HepG2 (cell line): ENCODE measurements around the gene STIM2. TPM values are rescaled to one million over a fixed set of nuclear protein-coding genes. Genes with fewer than 3 reads are reported as not detected.
A peak's percentile ranks its signal among the peaks of the same experiment; 100 is the strongest.

Experiments
- CREM ChIP-seq, 2 experiments: sonication (generic) in 1 of 2; formaldehyde crosslinking in 1 of 2; IDR thresholded peaks; 2 replicates each; pipeline versions ENCODE4 v1.4.0 to v1.6.1; 2016 to 2020; ENCODE audit warnings: antibody characterized with exemption in 1 of 2, mild to moderate bottlenecking in 1 of 2, missing genetic modification reagents in 1 of 2
- GLMP ChIP-seq: sonication (generic); formaldehyde crosslinking; IDR thresholded peaks from 2 replicates; pipeline ENCODE4 v1.9.0; 2021; ENCODE audit warnings: missing genetic modification reagents, mild to moderate bottlenecking, borderline replicate concordance
- SETDB1 ChIP-seq: sonication (generic); formaldehyde crosslinking; IDR thresholded peaks from 2 replicates; pipeline ENCODE4 v1.5.1; 2020; ENCODE audit warnings: missing genetic modification reagents, mild to moderate bottlenecking, borderline replicate concordance
- SOX6 ChIP-seq, 2 experiments: fragments of 450-650 bp in 1 of 2; sonication (generic) in 1 of 2; formaldehyde crosslinking in 1 of 2; IDR thresholded peaks; 2 replicates each; pipeline versions ENCODE4 v1.4.0 to v1.6.1; 2017 to 2020; ENCODE audit warnings: antibody characterized with exemption in 1 of 2, mild to moderate bottlenecking in 1 of 2, missing genetic modification reagents in 1 of 2
- TCF12 ChIP-seq, 2 experiments: fragments of 450-650 bp in 1 of 2; sonication (generic) in 1 of 2; formaldehyde crosslinking in 1 of 2; IDR thresholded peaks; 2 replicates each; pipeline versions ENCODE4 v1.6.1 to v1.8.0; 2017 to 2022; ENCODE audit warnings: antibody characterized with exemption in 1 of 2, mild to moderate bottlenecking in 1 of 2, missing genetic modification reagents in 1 of 2, moderate library complexity in 1 of 2
- ZNF124 ChIP-seq: sonication (generic); formaldehyde crosslinking; IDR thresholded peaks from 2 replicates; pipeline ENCODE4 v1.4.0; 2020; ENCODE audit warnings: missing genetic modification reagents
- ZNF407 ChIP-seq: sonication (generic); formaldehyde crosslinking; IDR thresholded peaks from one replicate; pipeline ENCODE4 v1.5.1; 2020; ENCODE audit warnings: mild to moderate bottlenecking, missing genetic modification reagents; ENCODE audit errors: not compliant biosample characterization
- ZNF430 ChIP-seq: sonication (generic); formaldehyde crosslinking; IDR thresholded peaks from 2 replicates; pipeline ENCODE4 v1.9.0; 2021; ENCODE audit warnings: mild to moderate bottlenecking, missing genetic modification reagents
- polyA plus RNA-seq, 8 experiments: library from polyadenylated mRNA; depleted of rRNA in 3 of 8; stranded (reverse) in 7 of 8; unstranded in 1 of 8; fragments of >200 nt; fragmentation: Illumina TruSeq in 4 of 8; extraction: Trizol in 4 of 8; gene quantifications; 2 replicates each; pipeline versions ENCODE4 v1.2.1 to v1.2.3, GENCODE V29; 2011 to 2016; ENCODE audit warnings: low read depth in 4 of 8, missing spikeins in 1 of 8, mixed read lengths in 1 of 8; ENCODE audit not compliant: insufficient read depth in 1 of 8
- total RNA-seq, 5 experiments: library from RNA; depleted of rRNA; stranded (reverse); fragments of >200 nt; fragmentation: Illumina TruSeq; extraction: Trizol; gene quantifications; 2 replicates each; pipeline ENCODE4 v1.2.3, GENCODE V29; 2016; ENCODE audit warnings: low read depth in 1 of 5
- TF ChIP-seq, protein P1 (sequence below): sonication (generic); formaldehyde crosslinking; IDR thresholded peaks from 2 replicates; pipeline ENCODE4 v1.4.0; 2020; ENCODE audit warnings: mild to moderate bottlenecking, missing genetic modification reagents
- TF ChIP-seq, protein P2 (sequence below): sonication (generic); formaldehyde crosslinking; IDR thresholded peaks from 2 replicates; pipeline ENCODE4 v1.5.1; 2020; ENCODE audit warnings: missing genetic modification reagents, mild to moderate bottlenecking, borderline replicate concordance
- TF ChIP-seq, protein P3 (sequence below): sonication (generic); formaldehyde crosslinking; IDR thresholded peaks from 2 replicates; pipeline ENCODE4 v1.5.0; 2020; ENCODE audit warnings: mild to moderate bottlenecking, missing genetic modification reagents, borderline replicate concordance

The STIM2 gene
- total and polyA plus RNA-seq, 2 of the 13 experiments (the other 11 are each of a cell fraction or from before 2014, with no cell fraction given) = 19.3 to 19.4 TPM

DNA sequence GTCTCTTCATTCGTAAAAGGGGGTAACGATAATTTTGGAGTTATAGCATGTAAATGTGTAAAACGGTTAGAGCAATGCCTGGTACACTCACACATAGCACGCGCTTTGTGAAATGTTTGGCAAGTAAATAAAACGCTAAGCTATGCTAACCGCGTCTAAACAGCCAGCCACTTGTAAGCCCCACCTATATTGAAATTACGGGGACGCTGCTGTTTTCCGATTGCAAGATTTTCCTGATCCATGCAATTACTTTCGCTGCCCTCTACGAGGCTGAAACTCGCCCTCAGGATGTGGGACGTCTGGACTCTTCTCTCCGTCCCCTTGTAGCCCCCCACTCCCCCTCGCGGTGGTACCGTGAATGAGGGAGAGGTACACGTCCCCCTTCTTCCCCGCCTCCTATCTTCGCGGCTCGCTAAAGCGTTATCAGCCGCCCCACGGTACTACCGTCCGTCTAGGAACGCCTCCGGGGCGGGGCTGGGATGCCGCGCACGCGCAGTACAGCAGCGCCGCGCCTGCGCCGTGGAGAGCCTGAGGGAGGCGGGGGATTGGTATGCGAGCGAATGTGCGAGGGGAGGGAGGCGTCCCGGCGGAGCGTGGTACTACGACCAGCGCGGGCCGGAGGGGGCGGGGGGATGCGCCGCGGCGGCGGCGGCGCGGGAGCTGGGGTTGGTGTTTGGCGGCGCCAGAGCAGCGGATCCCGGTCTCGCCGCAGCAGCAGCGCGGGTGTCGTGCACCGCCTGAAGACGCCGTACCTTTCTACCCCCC is at the start of gene STIM2 (continued):
- TF ChIP-seq SOX6 (IDR thresholded peaks at IDR 0.05) (no peak), SOX6 (CRISPR knock-in tag; IDR thresholded peaks at IDR 0.05) (peak; percentile 49), ZNF124 (CRISPR knock-in tag) (no peak), ZNF430 (CRISPR knock-in tag) (peak; percentile 64; the same call in 1 of the 2 replicates), CREM (IDR thresholded peaks at IDR 0.05) (0 out of 2 replicates have a peak, but pooled peaks have one; percentile 20), CREM (CRISPR knock-in tag; IDR thresholded peaks at IDR 0.05) (no peak), GLMP (no peak), SETDB1 (CRISPR knock-in tag) (no peak), ZNF407 (CRISPR knock-in tag) (peak; percentile 26), TCF12 (IDR thresholded peaks at IDR 0.05) (no peak), TCF12 (CRISPR knock-in tag; IDR thresholded peaks at IDR 0.05) (no peak)
- TF ChIP-seq, protein P1, sequence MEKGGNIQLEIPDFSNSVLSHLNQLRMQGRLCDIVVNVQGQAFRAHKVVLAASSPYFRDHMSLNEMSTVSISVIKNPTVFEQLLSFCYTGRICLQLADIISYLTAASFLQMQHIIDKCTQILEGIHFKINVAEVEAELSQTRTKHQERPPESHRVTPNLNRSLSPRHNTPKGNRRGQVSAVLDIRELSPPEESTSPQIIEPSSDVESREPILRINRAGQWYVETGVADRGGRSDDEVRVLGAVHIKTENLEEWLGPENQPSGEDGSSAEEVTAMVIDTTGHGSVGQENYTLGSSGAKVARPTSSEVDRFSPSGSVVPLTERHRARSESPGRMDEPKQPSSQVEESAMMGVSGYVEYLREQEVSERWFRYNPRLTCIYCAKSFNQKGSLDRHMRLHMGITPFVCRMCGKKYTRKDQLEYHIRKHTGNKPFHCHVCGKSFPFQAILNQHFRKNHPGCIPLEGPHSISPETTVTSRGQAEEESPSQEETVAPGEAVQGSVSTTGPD = no peak
- TF ChIP-seq, protein P2, sequence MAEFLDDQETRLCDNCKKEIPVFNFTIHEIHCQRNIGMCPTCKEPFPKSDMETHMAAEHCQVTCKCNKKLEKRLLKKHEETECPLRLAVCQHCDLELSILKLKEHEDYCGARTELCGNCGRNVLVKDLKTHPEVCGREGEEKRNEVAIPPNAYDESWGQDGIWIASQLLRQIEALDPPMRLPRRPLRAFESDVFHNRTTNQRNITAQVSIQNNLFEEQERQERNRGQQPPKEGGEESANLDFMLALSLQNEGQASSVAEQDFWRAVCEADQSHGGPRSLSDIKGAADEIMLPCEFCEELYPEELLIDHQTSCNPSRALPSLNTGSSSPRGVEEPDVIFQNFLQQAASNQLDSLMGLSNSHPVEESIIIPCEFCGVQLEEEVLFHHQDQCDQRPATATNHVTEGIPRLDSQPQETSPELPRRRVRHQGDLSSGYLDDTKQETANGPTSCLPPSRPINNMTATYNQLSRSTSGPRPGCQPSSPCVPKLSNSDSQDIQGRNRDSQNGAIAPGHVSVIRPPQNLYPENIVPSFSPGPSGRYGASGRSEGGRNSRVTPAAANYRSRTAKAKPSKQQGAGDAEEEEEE (CRISPR knock-in tag) = no peak
- TF ChIP-seq, protein P3, sequence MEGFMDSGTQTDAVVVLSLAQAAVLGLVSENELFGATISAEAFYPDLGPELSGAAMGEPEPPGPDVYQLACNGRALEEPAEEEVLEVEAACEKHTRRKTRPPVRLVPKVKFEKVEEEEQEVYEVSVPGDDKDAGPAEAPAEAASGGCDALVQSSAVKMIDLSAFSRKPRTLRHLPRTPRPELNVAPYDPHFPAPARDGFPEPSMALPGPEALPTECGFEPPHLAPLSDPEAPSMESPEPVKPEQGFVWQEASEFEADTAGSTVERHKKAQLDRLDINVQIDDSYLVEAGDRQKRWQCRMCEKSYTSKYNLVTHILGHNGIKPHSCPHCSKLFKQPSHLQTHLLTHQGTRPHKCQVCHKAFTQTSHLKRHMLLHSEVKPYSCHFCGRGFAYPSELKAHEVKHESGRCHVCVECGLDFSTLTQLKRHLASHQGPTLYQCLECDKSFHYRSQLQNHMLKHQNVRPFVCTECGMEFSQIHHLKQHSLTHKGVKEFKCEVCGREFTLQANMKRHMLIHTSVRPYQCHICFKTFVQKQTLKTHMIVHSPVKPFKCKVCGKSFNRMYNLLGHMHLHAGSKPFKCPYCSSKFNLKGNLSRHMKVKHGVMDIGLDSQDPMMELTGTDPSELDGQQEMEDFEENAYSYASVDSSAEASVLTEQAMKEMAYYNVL (CRISPR knock-in tag) = peak; percentile 42; the same call in 1 of the 2 replicates
